GM19397 (cell line): ENCODE measurements around the gene IQCF5.
"Not testable (repeated sequence)": the region's sequence is repeated elsewhere in the genome, so short reads cannot be mapped to it uniquely, and the experiment has no call there.

ENCODE experiments used
- ATAC-seq: cut with Tn5 transposase; IDR thresholded peaks from one replicate; pipeline ENCODE4 v1.9.1; 2021; ENCODE audit warnings: mild to moderate bottlenecking, moderate library complexity; ENCODE audit not compliant: unreplicated experiment

IQCF5 gene

GRCh38 chr3:51875501-51875900, at the start of gene IQCF5:
Gene IQCF5 (minus strand): TSS chr3:51875601. CDS start chr3:51875531, 70 bp downstream.
- no peak for ATAC-seq

- ATAC-seq: no peak
Measured at GRCh38 chr3:51921081-51921578, 45.7 kb upstream of the IQCF5 start.

- ATAC-seq: no peak
Measured at GRCh38 chr3:51916418-51916817, 41.0 kb upstream of the IQCF5 start.

- ATAC-seq: no peak
Measured at GRCh38 chr3:51908026-51908425, 32.6 kb upstream of the IQCF5 start.

DNA sequence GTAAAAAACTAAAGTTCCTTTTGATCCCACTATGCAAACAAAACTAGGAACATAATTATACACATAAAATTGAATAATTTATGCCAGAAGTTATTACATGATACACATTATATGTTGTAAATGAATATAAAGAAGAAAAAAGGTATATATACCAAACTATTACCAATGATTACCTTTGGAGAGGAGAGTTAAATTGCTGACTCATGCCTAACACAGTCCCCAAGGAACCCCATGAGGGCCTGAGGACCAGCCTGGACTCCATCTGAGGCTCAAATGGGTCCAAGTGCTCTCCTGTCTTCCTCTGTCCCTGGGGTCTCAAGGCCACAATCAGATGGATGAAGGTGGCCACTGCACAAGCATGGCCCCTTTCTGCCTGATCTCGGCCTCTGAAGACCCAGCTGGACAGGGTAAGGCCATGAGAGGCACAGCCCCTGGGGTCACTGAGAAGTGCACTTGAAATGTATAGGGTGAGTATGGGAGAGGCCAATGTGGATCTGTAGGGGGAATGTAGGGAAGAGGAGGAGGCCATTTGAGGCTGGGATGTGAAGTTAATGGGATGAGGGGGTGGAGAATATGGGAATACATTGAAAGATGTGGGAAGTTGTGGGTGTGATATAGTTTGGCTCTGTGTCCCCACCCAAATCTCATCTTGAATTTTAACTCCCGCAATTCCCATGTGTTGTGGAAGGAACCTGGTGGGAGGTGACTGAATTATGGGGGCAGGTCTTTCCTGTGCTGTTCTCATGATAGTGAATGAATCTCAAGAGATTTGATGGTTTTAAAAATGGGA, 28.8 kb upstream of the IQCF5 start:
- no peak for ATAC-seq

GRCh38 chr3:51902361-51902760, 27.0 kb upstream of the IQCF5 start:
- ATAC-seq: not testable (repeated sequence)

- ATAC-seq: not testable (repeated sequence)
Measured at GRCh38 chr3:51900043-51900442, 24.6 kb upstream of the IQCF5 start.

GRCh38 chr3:51897391-51897790, 22.0 kb upstream of the IQCF5 start:
- no peak for ATAC-seq

DNA sequence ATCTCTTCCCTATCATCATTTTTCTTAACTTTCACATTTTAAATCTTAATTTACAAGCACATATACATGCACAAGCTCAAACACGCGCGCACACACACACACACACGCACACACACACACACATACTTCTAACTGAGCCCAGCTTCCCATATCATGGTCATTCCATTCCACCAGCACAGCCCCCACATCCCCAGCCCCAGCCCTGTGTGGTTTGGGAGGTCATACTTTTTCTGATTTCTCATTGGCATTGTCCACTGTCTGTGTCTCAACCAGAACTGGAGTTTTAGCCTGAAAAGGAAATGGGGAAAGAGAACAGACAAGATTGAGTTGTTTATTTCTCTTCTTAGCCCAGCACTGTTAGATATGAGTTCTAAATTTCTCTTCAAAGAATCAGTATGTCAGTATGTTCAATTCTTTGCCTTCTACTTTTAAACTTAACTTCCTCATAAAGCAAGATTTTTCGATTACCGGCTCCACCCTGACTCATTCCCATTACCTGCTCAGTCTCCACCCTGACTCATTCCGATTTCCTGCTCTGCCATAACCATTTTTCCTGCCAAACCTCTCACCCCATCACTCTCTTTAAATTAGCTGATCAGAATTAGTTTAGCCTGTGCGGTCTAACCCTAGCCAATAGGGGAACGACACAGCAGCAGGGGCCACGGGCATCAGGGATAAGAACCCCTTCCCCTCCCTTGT, 21.4 kb upstream of the IQCF5 start:
- ATAC-seq: no peak

- ATAC-seq: no peak
Measured at GRCh38 chr3:51894939-51895338, 19.5 kb upstream of the IQCF5 start.

- no peak for ATAC-seq
Measured at GRCh38 chr3:51894391-51894790, 19.0 kb upstream of the IQCF5 start.

DNA sequence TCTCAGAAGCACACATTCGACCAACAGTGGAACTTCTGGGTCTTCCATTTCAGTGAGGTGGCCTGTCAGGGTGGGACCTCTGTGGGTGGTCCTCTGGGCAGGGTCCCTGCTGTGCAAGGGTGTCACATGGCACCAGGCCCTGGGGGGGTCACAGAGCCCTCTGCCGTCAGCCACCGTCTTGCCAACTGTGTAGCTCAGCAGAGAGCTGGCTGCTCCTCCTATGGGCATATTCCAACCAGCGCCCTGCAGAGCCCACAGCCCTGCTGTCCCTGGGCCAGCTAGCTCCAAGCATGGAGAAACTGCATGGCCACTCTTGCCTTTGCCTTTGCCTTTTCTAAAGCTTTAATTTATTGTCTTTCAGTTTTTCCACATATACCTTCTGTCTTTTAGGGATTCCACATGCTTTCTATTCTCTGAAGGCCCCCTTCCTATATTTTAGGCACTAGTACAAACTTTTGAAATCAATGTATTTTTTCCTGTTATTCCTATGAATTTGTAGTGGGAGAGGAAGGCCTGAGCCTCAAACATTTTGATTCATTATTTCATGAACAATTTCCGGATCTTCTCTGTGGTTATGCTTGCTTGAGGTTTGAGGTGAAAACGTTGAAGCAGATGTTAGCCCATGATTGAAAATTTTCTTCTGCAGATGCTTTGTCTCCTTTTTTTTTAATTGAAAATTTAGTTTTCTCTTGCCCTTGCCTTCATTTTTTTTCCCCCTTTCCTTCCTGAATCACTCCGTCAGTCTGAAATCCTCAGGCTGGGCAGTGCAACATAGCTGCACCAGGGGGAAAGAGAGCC, 16.0 kb upstream of the IQCF5 start:
- ATAC-seq: no peak

- no peak for ATAC-seq
Measured at GRCh38 chr3:51888463-51889105, 13.2 kb upstream of the IQCF5 start.

DNA sequence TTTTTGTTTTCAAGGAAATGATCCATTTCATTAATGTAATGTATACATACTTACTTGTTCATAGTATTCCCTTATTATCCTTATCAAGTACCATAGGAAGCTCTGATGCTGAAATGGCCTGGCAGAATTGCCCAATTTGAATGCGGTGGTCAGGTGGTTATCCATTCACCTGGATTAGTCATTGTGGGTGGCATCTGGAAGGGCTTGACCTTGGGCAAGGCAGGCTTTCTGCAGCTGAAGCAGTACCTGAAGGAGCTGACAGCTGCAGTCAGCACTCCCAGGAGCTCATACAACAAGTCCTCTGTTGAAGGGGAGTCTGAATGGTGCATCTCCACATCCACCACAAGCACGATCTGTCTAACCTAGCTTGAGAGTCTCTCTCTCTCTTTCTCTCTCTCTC, 12.2 kb upstream of the IQCF5 start:
- no peak for ATAC-seq

- ATAC-seq: no peak
Measured at GRCh38 chr3:51886447-51886846, 11.0 kb upstream of the IQCF5 start.

DNA sequence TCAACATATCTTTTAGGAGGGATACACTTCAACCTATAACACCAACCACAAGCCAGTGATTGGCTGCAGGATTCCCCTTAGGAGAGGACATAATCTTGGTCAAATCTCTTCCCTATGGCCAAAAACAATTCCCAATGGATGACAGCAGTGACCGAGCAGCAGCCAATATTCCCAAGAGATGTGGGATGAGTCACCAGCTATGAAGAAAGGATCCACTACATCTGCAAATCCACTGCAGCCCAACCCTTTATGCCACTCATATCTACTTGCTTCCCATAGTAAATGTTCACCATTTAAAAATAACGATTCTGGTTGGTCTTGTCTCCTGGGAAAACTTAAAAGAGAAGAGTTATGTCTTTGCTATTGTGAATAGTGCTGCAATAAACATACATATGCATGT, 4.5 kb upstream of the IQCF5 start:
- ATAC-seq: no peak

GRCh38 chr3:51876186-51876585, 785 bp upstream of the IQCF5 start:
- no peak for ATAC-seq

GRCh38 chr3:51874889-51875288, 512 bp downstream of the IQCF5 start:
- ATAC-seq: no peak

DNA sequence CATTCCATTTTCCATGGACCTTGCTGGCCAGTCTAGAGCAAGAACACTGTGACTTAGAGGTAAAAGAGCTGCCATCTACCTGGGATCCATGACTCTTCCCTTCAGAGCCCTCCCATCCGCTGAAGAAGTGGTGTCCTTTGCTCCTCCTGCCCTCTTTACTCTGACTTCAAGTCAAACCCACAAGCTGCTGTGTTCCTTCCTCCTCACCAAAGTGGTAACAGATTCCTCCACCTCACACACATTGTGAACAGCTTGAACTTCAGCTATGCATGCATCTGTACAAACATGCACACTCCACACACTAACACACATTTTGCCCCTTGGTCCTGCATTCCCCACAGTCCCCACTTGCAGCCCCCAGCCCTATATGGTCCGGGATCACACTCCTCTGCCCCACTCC, 990 bp downstream of the IQCF5 start:
- ATAC-seq: no peak

- no peak for ATAC-seq
Measured at GRCh38 chr3:51873876-51874275, 1.5 kb downstream of the IQCF5 start.

DNA sequence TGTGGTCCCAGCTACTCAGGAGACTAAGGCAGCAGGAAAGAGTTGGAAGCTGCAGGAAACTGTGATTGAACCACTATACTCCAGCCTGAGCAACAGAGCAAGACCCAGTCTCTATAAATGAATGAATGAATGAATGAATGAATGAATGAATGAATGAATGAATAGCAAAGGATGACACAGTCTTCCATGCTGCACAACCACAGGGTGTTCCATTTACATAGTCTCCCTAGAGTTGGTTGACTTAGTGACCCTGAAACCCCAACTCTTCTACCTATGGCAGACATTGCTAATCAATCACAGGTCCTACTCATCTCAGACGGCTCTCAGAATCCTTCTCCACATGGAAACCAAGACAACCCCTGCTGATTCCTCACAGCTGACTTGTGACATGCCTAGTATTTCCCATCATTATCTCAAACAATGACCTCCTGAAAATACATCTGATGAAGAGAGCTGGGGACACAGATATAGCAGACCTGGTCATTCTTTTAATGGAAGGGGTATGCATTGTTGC, 2.1 kb downstream of the IQCF5 start:
- no peak for ATAC-seq
